HL-60 (cell line): ENCODE results near the gene MC1R.
"Not testable (repeated sequence)": the region's sequence is repeated elsewhere in the genome, so short reads cannot be mapped to it uniquely, and the experiment has no call there.

Source experiments
- DNase-seq, 2 experiments: peaks; one replicate each; pipeline ENCODE4 v3.0.0-alpha.2; 2010 to 2020; ENCODE audit warnings: low read depth in 1 of 2, low spot score in 1 of 2
- H3K27ac ChIP-seq: fragments of 250-450 bp; sonication (Bioruptor Pico); replicated peaks from 2 replicates; pipeline ENCODE4 v1.5.1; 2020; ENCODE audit warnings: mild to moderate bottlenecking, moderate library complexity
- H3K27me3 ChIP-seq: fragments of 250-450 bp; sonication (Bioruptor Pico); 2 replicates; pipeline ENCODE4 v1.5.1; 2021; ENCODE audit warnings: mild to moderate bottlenecking, moderate library complexity; ENCODE audit not compliant: insufficient read depth, poor library complexity, severe bottlenecking
- H3K4me3 ChIP-seq: replicated peaks from 2 replicates; pipeline ENCODE4 v1.5.1; 2011; ENCODE audit warnings: mild to moderate bottlenecking, control low read depth, low read length; ENCODE audit not compliant: insufficient read depth
- GABPA ChIP-seq: IDR thresholded peaks from 2 replicates; pipeline ENCODE4 v1.6.1; 2012; ENCODE audit warnings: low read depth
- POLR2AphosphoS5 ChIP-seq: IDR thresholded peaks from 2 replicates; pipeline ENCODE4 v1.6.1; 2012; ENCODE audit warnings: low read depth
- SPI1 ChIP-seq: IDR thresholded peaks from 2 replicates; pipeline ENCODE4 v1.6.1; 2012; ENCODE audit warnings: low read depth, mild to moderate bottlenecking, borderline replicate concordance
- TF ChIP-seq, protein P1 (sequence below): IDR thresholded peaks from one replicate; pipeline ENCODE4 v1.5.1; 2011; ENCODE audit warnings: low read length, control low read depth, inconsistent platforms; ENCODE audit not compliant: insufficient read depth
- TF ChIP-seq, protein P2 (sequence below): IDR thresholded peaks from 2 replicates; pipeline ENCODE4 v1.6.1; 2012; ENCODE audit warnings: low read depth; ENCODE audit not compliant: insufficient replicate concordance

Gene MC1R

DNA sequence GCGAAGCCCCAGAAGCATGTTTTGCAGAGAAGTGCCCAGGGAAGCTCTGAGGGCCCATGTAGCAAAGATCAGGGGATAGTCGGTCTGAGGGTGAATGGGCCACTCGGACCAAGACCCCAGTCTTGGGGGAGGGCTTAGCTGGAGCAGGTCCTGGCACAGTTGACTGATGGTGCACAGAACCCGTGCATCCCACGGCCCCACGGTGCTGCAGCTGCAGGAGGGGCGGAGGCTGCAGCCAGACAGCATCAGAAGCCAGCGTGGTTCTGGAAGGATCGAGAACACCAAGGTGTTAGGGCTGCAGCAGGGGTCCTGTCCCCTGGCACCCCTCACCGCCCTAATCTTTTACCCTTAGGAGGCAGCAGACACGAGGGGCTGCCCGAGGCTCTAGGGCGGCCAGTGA lies 6.5 kb upstream of the MC1R start:
- H3K27me3 ChIP-seq, result no peaks in the 10 kb centered on the region
- DNase-seq, result no peak
- no peak overlapping the region for H3K27ac ChIP-seq
- TF ChIP-seq SPI1 (no peak), POLR2AphosphoS5 (no peak), GABPA (no peak)
- TF ChIP-seq, protein P1, sequence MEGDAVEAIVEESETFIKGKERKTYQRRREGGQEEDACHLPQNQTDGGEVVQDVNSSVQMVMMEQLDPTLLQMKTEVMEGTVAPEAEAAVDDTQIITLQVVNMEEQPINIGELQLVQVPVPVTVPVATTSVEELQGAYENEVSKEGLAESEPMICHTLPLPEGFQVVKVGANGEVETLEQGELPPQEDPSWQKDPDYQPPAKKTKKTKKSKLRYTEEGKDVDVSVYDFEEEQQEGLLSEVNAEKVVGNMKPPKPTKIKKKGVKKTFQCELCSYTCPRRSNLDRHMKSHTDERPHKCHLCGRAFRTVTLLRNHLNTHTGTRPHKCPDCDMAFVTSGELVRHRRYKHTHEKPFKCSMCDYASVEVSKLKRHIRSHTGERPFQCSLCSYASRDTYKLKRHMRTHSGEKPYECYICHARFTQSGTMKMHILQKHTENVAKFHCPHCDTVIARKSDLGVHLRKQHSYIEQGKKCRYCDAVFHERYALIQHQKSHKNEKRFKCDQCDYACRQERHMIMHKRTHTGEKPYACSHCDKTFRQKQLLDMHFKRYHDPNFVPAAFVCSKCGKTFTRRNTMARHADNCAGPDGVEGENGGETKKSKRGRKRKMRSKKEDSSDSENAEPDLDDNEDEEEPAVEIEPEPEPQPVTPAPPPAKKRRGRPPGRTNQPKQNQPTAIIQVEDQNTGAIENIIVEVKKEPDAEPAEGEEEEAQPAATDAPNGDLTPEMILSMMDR, result no peak
- TF ChIP-seq, protein P2, sequence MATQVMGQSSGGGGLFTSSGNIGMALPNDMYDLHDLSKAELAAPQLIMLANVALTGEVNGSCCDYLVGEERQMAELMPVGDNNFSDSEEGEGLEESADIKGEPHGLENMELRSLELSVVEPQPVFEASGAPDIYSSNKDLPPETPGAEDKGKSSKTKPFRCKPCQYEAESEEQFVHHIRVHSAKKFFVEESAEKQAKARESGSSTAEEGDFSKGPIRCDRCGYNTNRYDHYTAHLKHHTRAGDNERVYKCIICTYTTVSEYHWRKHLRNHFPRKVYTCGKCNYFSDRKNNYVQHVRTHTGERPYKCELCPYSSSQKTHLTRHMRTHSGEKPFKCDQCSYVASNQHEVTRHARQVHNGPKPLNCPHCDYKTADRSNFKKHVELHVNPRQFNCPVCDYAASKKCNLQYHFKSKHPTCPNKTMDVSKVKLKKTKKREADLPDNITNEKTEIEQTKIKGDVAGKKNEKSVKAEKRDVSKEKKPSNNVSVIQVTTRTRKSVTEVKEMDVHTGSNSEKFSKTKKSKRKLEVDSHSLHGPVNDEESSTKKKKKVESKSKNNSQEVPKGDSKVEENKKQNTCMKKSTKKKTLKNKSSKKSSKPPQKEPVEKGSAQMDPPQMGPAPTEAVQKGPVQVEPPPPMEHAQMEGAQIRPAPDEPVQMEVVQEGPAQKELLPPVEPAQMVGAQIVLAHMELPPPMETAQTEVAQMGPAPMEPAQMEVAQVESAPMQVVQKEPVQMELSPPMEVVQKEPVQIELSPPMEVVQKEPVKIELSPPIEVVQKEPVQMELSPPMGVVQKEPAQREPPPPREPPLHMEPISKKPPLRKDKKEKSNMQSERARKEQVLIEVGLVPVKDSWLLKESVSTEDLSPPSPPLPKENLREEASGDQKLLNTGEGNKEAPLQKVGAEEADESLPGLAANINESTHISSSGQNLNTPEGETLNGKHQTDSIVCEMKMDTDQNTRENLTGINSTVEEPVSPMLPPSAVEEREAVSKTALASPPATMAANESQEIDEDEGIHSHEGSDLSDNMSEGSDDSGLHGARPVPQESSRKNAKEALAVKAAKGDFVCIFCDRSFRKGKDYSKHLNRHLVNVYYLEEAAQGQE, result no peak
- H3K4me3 ChIP-seq, result no peak overlapping the region

DNA sequence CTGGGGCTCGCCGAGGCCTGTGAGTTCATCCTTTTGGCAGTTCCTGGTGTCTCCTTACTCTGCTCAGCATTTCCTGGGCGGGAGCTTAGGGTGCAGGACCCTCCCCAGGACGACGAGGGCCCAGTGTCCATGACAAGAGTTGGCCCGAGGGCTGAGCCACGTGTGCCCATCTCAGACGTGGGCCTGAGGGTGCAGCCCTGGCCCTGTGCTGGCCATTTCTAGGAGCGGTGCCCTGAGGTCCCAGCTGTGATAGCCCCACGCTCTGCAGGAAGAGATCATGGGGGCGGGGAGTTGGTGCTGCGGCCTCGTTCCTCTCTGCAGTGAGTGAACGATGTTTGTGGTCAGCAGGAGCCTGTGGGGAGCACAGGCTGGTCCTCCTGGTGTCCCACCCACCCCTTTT lies 6.0 kb upstream of the MC1R start:
- H3K4me3 ChIP-seq, result no peak overlapping the region
- no peaks in the 10 kb centered on the region for H3K27me3 ChIP-seq
- TF ChIP-seq, protein P1, result no peak
- TF ChIP-seq POLR2AphosphoS5 (no peak), GABPA (no peak), SPI1 (no peak)
- TF ChIP-seq, protein P2, result no peak
- H3K27ac ChIP-seq, result no peak overlapping the region
- no peak for DNase-seq

DNA sequence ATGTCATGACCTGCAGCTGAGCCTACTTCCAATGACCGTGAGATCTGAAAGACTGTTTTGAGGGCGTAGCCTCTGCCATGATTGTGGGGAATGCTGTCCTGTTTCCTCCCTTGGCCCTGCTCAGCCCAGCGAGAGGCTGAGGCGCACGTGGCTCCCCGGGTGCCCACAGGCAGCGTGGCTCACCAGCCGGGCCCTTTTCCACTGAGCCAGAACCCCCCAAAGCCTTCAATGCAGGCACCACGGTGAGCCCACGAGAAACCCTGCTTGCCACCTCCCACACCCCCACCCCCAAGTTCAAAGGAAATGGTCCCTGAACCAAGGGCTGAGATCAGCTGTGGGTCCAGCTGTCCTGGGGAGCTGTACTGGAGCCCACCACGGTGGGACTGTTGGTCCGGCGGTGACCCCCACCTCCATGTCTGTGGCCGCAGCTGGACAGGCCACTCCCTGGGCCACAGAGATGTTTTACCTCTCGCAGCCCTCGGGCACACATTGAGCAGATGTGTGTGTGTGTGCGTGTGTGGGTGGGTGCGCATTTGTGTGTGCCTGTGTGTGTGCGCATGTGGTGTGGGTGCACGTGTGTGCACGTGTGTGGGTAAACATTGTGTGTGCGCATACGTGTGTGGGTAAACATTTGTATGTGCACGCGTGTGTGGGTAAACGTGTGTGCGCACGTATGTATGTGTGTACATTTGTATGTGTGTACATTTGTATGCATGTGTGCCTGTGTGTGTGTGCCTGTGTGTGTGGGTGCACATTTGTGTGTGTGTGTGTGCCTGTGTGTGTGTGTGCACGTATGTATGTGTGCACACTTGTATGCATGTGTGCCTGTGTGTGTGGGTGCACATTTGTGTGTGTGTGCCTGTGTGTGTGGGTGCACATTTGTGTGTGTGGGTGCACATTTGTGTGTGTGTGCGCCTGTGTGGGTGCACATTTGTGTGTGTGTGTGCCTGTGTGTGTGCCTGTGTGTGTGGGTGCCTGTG lies 5.0 kb upstream of the MC1R start:
- H3K4me3 ChIP-seq, result no peak overlapping the region
- TF ChIP-seq GABPA (no peak), SPI1 (no peak), POLR2AphosphoS5 (no peak)
- TF ChIP-seq, protein P2, result no peak
- TF ChIP-seq, protein P1, result no peak
- no peak for DNase-seq
- no peak overlapping the region for H3K27ac ChIP-seq
- no peaks in the 10 kb centered on the region for H3K27me3 ChIP-seq

DNA sequence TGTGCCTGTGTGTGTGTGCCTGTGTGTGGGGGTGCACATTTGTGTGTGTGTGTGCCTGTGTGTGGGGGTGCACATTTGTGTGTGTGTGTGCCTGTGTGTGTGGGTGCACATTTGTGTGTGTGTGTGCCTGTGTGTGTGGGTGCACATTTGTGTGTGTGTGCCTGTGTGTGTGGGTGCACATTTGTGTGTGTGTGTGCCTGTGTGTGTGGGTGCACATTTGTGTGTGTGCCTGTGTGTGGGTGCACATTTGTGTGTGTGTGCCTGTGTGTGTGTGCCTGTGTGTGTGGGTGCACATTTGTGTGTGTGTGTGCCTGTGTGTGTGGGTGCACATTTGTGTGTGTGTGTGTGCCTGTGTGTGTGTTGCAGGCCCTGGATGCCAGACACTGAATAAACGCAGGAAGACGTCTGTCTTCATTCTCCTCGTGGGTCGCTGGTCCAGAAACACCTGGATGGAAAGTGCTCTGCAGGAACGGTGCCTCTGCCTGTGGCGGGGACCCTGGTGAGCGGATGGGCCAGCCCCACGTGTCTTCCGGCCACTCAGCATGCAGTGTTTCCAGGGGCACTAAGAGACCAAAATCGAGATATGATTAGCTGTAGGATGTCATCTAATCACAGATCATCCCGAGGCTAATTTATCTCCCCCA lies 3.9 kb upstream of the MC1R start:
- H3K27me3 ChIP-seq, H3K27ac ChIP-seq, DNase-seq, H3K4me3 ChIP-seq: not testable (repeated sequence)
